Measurements from ENCODE around the gene IWS1.
A peak's percentile ranks its signal among the peaks of the same experiment; 100 is the strongest.

IWS1 gene

DNA sequence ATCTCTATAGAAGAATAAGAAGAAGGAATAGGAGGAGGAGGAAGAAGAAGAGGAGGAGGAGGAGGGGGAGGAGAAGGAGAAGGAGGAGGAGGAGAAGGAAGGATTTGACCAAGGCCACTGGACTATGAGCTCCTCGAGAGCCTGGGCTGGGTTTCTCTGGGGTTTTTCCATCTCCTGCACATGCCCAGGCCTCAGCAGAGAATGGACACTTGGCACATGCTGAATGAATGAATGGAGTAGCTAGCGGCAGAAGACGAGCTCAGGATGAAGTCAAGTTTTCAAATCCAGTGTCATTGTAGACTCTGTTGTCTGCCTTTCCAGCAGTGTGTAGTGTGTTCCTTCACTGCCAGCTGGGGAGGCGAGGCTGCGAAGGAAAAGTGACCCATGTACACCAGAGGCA lies 11.4 kb upstream of the IWS1 start:
- no peak for TF ChIP-seq CTCF (IDR thresholded peaks at IDR 0.05; ENCODE audit: low read depth, low read length, missing control alignments)
- H3K4me3 ChIP-seq (ENCODE audit: low read depth, low read length): no peak overlapping the region
- DNase-seq (ENCODE audit: low read depth): no peak

DNA sequence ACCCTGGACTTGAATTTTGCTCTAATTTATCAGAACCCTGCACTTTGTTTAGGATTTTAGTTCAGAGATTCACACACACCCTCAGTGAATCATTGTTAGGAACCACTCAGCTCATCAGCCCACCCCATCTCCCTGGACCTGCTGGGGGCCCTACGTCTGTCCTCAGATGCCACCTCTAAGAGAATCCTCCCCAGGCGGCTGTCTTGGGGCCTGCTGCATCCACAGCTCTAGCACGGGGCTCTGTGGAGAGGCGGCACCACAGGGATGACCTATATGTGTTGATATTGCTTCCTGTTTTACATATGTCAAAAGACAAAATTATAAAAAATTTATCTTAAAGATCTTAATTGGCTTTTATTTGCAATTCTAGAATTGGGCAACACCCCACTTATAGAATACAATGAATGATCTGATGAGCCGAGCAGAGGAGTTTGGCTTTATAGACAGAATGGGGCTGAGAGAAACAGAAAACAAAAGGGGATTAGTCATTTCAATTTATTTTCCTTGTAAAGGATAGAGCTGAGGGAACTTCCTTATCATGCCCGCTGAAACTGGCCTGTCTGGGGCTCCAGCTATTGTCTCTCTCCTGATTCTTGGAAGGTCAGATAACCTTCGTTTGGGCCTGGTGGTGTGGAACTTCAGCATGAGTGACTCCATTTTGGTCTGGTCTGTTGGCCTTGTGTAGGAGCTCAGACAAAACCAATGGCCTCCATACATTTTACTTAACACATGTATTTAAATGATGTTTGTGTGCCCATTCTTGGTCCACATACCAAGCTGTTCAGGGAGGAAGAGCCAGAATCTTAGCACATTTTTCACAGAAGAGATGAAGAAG lies 10.6 kb upstream of the IWS1 start:
- no peak for TF ChIP-seq CTCF (IDR thresholded peaks at IDR 0.05; ENCODE audit: low read depth, low read length, missing control alignments)
- no peak for DNase-seq (ENCODE audit: low read depth)
- H3K4me3 ChIP-seq (ENCODE audit: low read depth, low read length): no peak overlapping the region

- no peak for DNase-seq (ENCODE audit: low read depth)
- no peak overlapping the region for H3K4me3 ChIP-seq (ENCODE audit: low read depth, low read length)
- no peak for TF ChIP-seq CTCF (IDR thresholded peaks at IDR 0.05; ENCODE audit: low read depth, low read length, missing control alignments)
Observed at GRCh38 chr2:127535918-127536317, 9.6 kb upstream of the IWS1 start.

GRCh38 chr2:127535422-127535901 lies 9.2 kb upstream of the IWS1 start, which contains the start of gene MYO7B:
Gene MYO7B (plus strand): TSS chr2:127535683. CDS start chr2:127559723, 24,040 bp downstream.
- TF ChIP-seq CTCF (IDR thresholded peaks at IDR 0.05; ENCODE audit: low read depth, low read length, missing control alignments): no peak
- no peak for DNase-seq (ENCODE audit: low read depth)
- no peak within 1 kb of the TSS for H3K4me3 ChIP-seq (ENCODE audit: low read depth, low read length)

DNA sequence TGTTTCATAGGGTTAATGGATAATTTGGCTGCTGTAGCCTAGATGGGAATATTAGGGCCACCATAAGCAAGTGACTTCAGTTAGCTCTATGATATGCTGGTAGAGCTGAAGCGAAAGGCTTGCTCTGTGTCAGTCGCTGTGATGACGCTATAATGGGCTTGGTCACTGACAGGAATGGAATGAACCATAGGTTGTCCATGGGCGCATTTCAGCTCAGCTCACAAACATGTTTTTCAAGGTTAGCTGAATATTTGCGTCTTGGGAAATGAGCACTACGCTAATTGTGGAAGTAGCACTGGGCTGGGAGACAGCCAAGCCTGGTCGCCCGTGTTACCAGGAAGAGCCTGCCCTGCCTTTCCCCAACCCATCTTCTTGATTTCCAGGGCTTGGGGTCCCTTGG lies 6.0 kb upstream of the IWS1 start:
- no peak for DNase-seq (ENCODE audit: low read depth)
- H3K4me3 ChIP-seq (ENCODE audit: low read depth, low read length): no peak overlapping the region
- no peak for TF ChIP-seq CTCF (IDR thresholded peaks at IDR 0.05; ENCODE audit: low read depth, low read length, missing control alignments)

GRCh38 chr2:127531221-127531648 lies 4.9 kb upstream of the IWS1 start:
- peak; percentile 24 for TF ChIP-seq CTCF (IDR thresholded peaks at IDR 0.05; ENCODE audit: low read depth, low read length, missing control alignments)
- no peak for DNase-seq (ENCODE audit: low read depth)
- H3K4me3 ChIP-seq (ENCODE audit: low read depth, low read length): no peak overlapping the region

Data from GM12864 (cell line).